ENCODE data around the gene TMEM120A. TPM values are rescaled to one million over a fixed set of nuclear protein-coding genes. Genes with fewer than 3 reads are reported as not detected.

Gene TMEM120A
- total RNA-seq, 1 experiment from 2014 or later, result 18.9 TPM

GRCh38 chr7:75969182-75969581 lies 25.2 kb downstream of the TMEM120A start:
- no peaks in the 10 kb centered on the region for H3K27me3 ChIP-seq (replicated peaks; ENCODE audit: insufficient read depth, low read depth, low read length, poor library complexity)
- no peaks in the 10 kb centered on the region for H3K4me1 ChIP-seq (ENCODE audit: insufficient read depth, low read length, poor library complexity, severe bottlenecking)
- DNase-seq (ENCODE audit: low spot score), result no peak
- no peaks in the 10 kb centered on the region for H3K9me3 ChIP-seq (ENCODE audit: low read depth, low read length, poor library complexity, severe bottlenecking)
- POLR2A ChIA-PET (ENCODE audit: low non-redundant PET), result no interaction called here
- peaks cover 8% of the 10 kb centered on the region for H3K36me3 ChIP-seq (ENCODE audit: insufficient read depth, low read length, poor library complexity, severe bottlenecking)
- H3K4me3 ChIP-seq (ENCODE audit: low read depth, low read length, poor library complexity, severe bottlenecking), result no peak overlapping the region
- no TSS peak for BruUV-seq (replicated peaks)
- no peak overlapping the region for H3K27ac ChIP-seq (ENCODE audit: low read depth, low read length, poor library complexity, severe bottlenecking)
- TF ChIP-seq, protein P1, sequence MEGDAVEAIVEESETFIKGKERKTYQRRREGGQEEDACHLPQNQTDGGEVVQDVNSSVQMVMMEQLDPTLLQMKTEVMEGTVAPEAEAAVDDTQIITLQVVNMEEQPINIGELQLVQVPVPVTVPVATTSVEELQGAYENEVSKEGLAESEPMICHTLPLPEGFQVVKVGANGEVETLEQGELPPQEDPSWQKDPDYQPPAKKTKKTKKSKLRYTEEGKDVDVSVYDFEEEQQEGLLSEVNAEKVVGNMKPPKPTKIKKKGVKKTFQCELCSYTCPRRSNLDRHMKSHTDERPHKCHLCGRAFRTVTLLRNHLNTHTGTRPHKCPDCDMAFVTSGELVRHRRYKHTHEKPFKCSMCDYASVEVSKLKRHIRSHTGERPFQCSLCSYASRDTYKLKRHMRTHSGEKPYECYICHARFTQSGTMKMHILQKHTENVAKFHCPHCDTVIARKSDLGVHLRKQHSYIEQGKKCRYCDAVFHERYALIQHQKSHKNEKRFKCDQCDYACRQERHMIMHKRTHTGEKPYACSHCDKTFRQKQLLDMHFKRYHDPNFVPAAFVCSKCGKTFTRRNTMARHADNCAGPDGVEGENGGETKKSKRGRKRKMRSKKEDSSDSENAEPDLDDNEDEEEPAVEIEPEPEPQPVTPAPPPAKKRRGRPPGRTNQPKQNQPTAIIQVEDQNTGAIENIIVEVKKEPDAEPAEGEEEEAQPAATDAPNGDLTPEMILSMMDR (conservative IDR thresholded peaks at IDR 0.05; ENCODE audit: low read depth, low read length), result no peak
- no peak for TF ChIP-seq EZH2 (IDR thresholded peaks at IDR 0.05; ENCODE audit: borderline replicate concordance, low read depth, low read length, poor library complexity, severe bottlenecking)
- CTCF ChIA-PET, result no interaction called here
- intact Hi-C loops (cut with micrococcal nuclease; ENCODE audit: unreplicated experiment), result no loop called here

- H3K27ac ChIP-seq (ENCODE audit: low read depth, low read length, poor library complexity, severe bottlenecking), result no peak overlapping the region
- H3K4me3 ChIP-seq (ENCODE audit: low read depth, low read length, poor library complexity, severe bottlenecking), result no peak overlapping the region
- no TSS peak for BruUV-seq (replicated peaks)
- ChIA-PET POLR2A (ENCODE audit: low non-redundant PET) (no interaction called here), CTCF (no interaction called here)
- DNase-seq (ENCODE audit: low spot score), result no peak
- H3K36me3 ChIP-seq (ENCODE audit: insufficient read depth, low read length, poor library complexity, severe bottlenecking), result peaks cover 8% of the 10 kb centered on the region
- no peaks in the 10 kb centered on the region for H3K27me3 ChIP-seq (replicated peaks; ENCODE audit: insufficient read depth, low read depth, low read length, poor library complexity)
- no peaks in the 10 kb centered on the region for H3K9me3 ChIP-seq (ENCODE audit: low read depth, low read length, poor library complexity, severe bottlenecking)
- no peaks in the 10 kb centered on the region for H3K4me1 ChIP-seq (ENCODE audit: insufficient read depth, low read length, poor library complexity, severe bottlenecking)
- TF ChIP-seq, protein P1 (conservative IDR thresholded peaks at IDR 0.05; ENCODE audit: low read depth, low read length), result no peak
- no peak for TF ChIP-seq EZH2 (IDR thresholded peaks at IDR 0.05; ENCODE audit: borderline replicate concordance, low read depth, low read length, poor library complexity, severe bottlenecking)
- intact Hi-C loops (cut with micrococcal nuclease; ENCODE audit: unreplicated experiment), result no loop called here
Observed at GRCh38 chr7:75968561-75969001, 25.8 kb downstream of the TMEM120A start.

- Histone ChIP-seq H3K27ac (ENCODE audit: low read depth, low read length, poor library complexity, severe bottlenecking) (no peak overlapping the region), H3K4me1 (ENCODE audit: insufficient read depth, low read length, poor library complexity, severe bottlenecking) (no peaks in the 10 kb centered on the region), H3K9me3 (ENCODE audit: low read depth, low read length, poor library complexity, severe bottlenecking) (no peaks in the 10 kb centered on the region), H3K36me3 (ENCODE audit: insufficient read depth, low read length, poor library complexity, severe bottlenecking) (peaks cover 8% of the 10 kb centered on the region), H3K27me3 (replicated peaks; ENCODE audit: insufficient read depth, low read depth, low read length, poor library complexity) (no peaks in the 10 kb centered on the region), H3K4me3 (ENCODE audit: low read depth, low read length, poor library complexity, severe bottlenecking) (no peak overlapping the region)
- no peak for TF ChIP-seq EZH2 (IDR thresholded peaks at IDR 0.05; ENCODE audit: borderline replicate concordance, low read depth, low read length, poor library complexity, severe bottlenecking)
- TF ChIP-seq, protein P1 (conservative IDR thresholded peaks at IDR 0.05; ENCODE audit: low read depth, low read length), result no peak
- no TSS peak for BruUV-seq (replicated peaks)
- intact Hi-C loops (cut with micrococcal nuclease; ENCODE audit: unreplicated experiment), result no loop called here
- POLR2A ChIA-PET (ENCODE audit: low non-redundant PET), result no interaction called here
- no peak for DNase-seq (ENCODE audit: low spot score)
- CTCF ChIA-PET, result no interaction called here
Observed at GRCh38 chr7:75968012-75968411, 26.4 kb downstream of the TMEM120A start.

Measured in A673 (cell line).